ENCODE data around the gene CELSR1. TPM values are rescaled to one million over a fixed set of nuclear protein-coding genes. Genes with fewer than 3 reads are reported as not detected.

CELSR1 gene
- total RNA-seq, 3 donors from 2014 or later, result 0.96 to 36.7 (median 21.2) TPM

- H3K36me3 ChIP-seq, result no peaks in the 10 kb centered on the region
- no peak for TF ChIP-seq POLR2A (IDR thresholded peaks at IDR 0.05)
- no peak for TF ChIP-seq CTCF (IDR thresholded peaks at IDR 0.05)
- TF ChIP-seq POLR2AphosphoS5 (IDR thresholded peaks at IDR 0.05), result no peak
- no peaks in the 10 kb centered on the region for H3K4me1 ChIP-seq
- no peak overlapping the region for H3K4me3 ChIP-seq
- DNase-seq (ENCODE audit: low spot score in 2 of 2), result no peak
- no peak overlapping the region for H3K27ac ChIP-seq
- no peaks in the 10 kb centered on the region for H3K27me3 ChIP-seq
- H3K9me3 ChIP-seq, result no peaks in the 10 kb centered on the region
- intact Hi-C loops (cut with DNase I; ENCODE audit: low total_unique reads), result no loop called here
Measured at GRCh38 chr22:46416891-46417580, 120.4 kb downstream of the CELSR1 start.

- no peaks in the 10 kb centered on the region for H3K27me3 ChIP-seq
- TF ChIP-seq CTCF (IDR thresholded peaks at IDR 0.05) (no peak), POLR2AphosphoS5 (IDR thresholded peaks at IDR 0.05) (no peak), POLR2A (IDR thresholded peaks at IDR 0.05) (no peak)
- no peak for DNase-seq (ENCODE audit: low spot score in 2 of 2)
- H3K36me3 ChIP-seq, result no peaks in the 10 kb centered on the region
- no peak overlapping the region for H3K27ac ChIP-seq
- intact Hi-C loops (cut with DNase I; ENCODE audit: low total_unique reads), result no loop called here
- no peaks in the 10 kb centered on the region for H3K4me1 ChIP-seq
- no peak overlapping the region for H3K4me3 ChIP-seq
- H3K9me3 ChIP-seq, result no peaks in the 10 kb centered on the region
Measured at GRCh38 chr22:46416520-46416871, 120.9 kb downstream of the CELSR1 start.

- TF ChIP-seq POLR2AphosphoS5 (IDR thresholded peaks at IDR 0.05) (no peak), POLR2A (IDR thresholded peaks at IDR 0.05) (no peak), CTCF (IDR thresholded peaks at IDR 0.05) (no peak)
- H3K27ac ChIP-seq, result no peak overlapping the region
- no peaks in the 10 kb centered on the region for H3K36me3 ChIP-seq
- no peak for DNase-seq (ENCODE audit: low spot score in 2 of 2)
- H3K27me3 ChIP-seq, result no peaks in the 10 kb centered on the region
- intact Hi-C loops (cut with DNase I; ENCODE audit: low total_unique reads), result no loop called here
- H3K4me1 ChIP-seq, result no peaks in the 10 kb centered on the region
- no peaks in the 10 kb centered on the region for H3K9me3 ChIP-seq
- H3K4me3 ChIP-seq, result no peak overlapping the region
Measured at GRCh38 chr22:46415776-46416519, 121.5 kb downstream of the CELSR1 start.

- H3K36me3 ChIP-seq, result no peaks in the 10 kb centered on the region
- no peak for TF ChIP-seq CTCF (IDR thresholded peaks at IDR 0.05)
- no peak for TF ChIP-seq POLR2A (IDR thresholded peaks at IDR 0.05)
- TF ChIP-seq POLR2AphosphoS5 (IDR thresholded peaks at IDR 0.05), result no peak
- H3K4me3 ChIP-seq, result no peak overlapping the region
- no peaks in the 10 kb centered on the region for H3K4me1 ChIP-seq
- DNase-seq (ENCODE audit: low spot score in 2 of 2), result no peak
- no peaks in the 10 kb centered on the region for H3K9me3 ChIP-seq
- H3K27me3 ChIP-seq, result no peaks in the 10 kb centered on the region
- intact Hi-C loops (cut with DNase I; ENCODE audit: low total_unique reads), result no loop called here
- no peak overlapping the region for H3K27ac ChIP-seq
Measured at GRCh38 chr22:46414704-46415103, 122.7 kb downstream of the CELSR1 start.

GRCh38 chr22:46413725-46414379 lies 123.6 kb downstream of the CELSR1 start:
- H3K36me3 ChIP-seq, result no peaks in the 10 kb centered on the region
- DNase-seq (ENCODE audit: low spot score in 2 of 2), result no peak
- intact Hi-C loops (cut with DNase I; ENCODE audit: low total_unique reads), result no loop called here
- no peak overlapping the region for H3K27ac ChIP-seq
- no peak for TF ChIP-seq CTCF (IDR thresholded peaks at IDR 0.05)
- no peak for TF ChIP-seq POLR2AphosphoS5 (IDR thresholded peaks at IDR 0.05)
- no peaks in the 10 kb centered on the region for H3K4me1 ChIP-seq
- H3K9me3 ChIP-seq, result no peaks in the 10 kb centered on the region
- H3K4me3 ChIP-seq, result no peak overlapping the region
- H3K27me3 ChIP-seq, result no peaks in the 10 kb centered on the region
